ENCODE measurements around the gene ZNF578.

Gene ZNF578

DNA sequence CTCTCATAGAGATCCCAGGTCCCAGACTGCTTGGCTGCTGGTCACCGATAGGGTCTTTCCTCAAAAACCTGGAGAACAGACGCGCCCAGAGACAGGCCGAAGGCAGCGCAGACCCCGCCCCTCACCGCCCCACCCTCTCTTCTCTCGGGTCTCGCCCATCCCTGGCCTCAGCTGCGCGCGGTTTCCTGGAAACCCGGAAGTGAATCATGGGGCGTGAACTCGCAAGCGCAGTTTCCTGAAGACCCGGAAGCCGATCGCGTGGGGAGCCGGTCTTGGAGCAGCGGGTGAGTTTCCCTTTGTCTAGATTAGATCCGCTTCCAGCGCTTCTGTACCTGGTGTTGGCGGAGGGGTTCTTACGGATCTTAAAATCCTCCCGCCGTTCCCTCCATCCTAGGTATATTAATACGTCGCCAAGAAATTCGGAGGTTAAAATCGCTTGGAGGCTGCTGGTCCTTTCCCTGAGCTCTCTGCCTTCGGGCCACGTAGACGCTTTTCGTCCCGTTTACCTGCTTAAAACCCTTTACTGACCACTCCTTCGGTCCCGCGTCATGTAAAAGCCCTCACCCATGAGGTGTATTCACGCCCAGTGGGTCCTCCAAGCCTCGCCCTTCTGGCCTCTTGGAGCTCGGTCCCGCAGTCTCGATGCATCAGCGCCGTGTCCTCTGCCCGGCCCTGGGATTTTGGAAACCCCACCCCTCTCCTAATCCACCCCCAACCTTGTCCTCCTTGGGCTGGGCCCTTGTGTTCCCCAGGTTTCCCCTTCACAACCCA is at the start of gene ZNF578:
TSS of gene ZNF578 (plus strand) at position 230 of the 771 bp plus-strand sequence. CDS start 48,293 bp downstream, outside the sequence.
- Mint-ChIP-seq H3K27ac (no peak within 1 kb of the TSS), H3K4me1 (no peaks in the 10 kb centered on the region), H3K4me3 (peak within 1 kb of the TSS in 1 of 3 experiments; percentile 35), H3K9me3 (peaks cover 64% of the 10 kb centered on the region), H3K27me3 (ENCODE audit: low read depth) (no peaks in the 10 kb centered on the region), H3K36me3 (ENCODE audit: low read depth) (peaks cover 18% of the 10 kb centered on the region)
- TF ChIP-seq CTCF (IDR thresholded peaks at IDR 0.05; ENCODE audit: unreplicated experiment in 3 of 3) = no peak

DNA sequence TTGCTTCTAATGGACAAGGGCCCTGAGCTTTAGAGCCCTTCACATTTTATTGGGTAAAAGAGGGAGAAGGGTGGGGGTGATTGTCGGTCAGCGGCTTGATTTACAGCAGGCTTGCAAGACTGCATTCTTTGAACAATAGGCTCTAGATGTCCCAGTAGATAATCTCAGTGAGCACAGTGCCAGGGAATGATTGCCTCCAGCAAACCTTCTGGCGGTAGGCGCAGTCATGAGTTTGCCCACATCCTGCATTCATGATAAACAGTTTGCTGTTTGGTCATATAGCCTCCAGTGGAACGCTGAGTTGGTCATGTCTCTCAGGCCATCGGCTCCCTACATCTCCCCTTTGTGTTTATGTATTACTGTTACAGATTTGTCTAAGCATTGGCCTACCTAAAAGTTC is 43.1 kb upstream of the ZNF578 start:
- H3K27me3 Mint-ChIP-seq (ENCODE audit: low read depth) = no peaks in the 10 kb centered on the region
- H3K4me3 Mint-ChIP-seq = no peak overlapping the region
- no peaks in the 10 kb centered on the region for H3K4me1 Mint-ChIP-seq
- no peak overlapping the region for H3K27ac Mint-ChIP-seq
- peaks cover 29% of the 10 kb centered on the region for H3K36me3 Mint-ChIP-seq (ENCODE audit: low read depth)
- TF ChIP-seq CTCF (IDR thresholded peaks at IDR 0.05; ENCODE audit: unreplicated experiment in 3 of 3) = no peak
- peaks cover 29% of the 10 kb centered on the region for H3K9me3 Mint-ChIP-seq

- Mint-ChIP-seq H3K27ac (no peak overlapping the region), H3K4me3 (no peak overlapping the region), H3K36me3 (ENCODE audit: low read depth) (peaks cover 4% of the 10 kb centered on the region), H3K27me3 (ENCODE audit: low read depth) (no peaks in the 10 kb centered on the region), H3K9me3 (peaks cover 53% of the 10 kb centered on the region), H3K4me1 (no peaks in the 10 kb centered on the region)
- TF ChIP-seq CTCF (IDR thresholded peaks at IDR 0.05; ENCODE audit: unreplicated experiment in 3 of 3) = no peak
Measured at GRCh38 chr19:52415711-52416110, 37.6 kb upstream of the ZNF578 start.

GRCh38 chr19:52428937-52429336 is 24.4 kb upstream of the ZNF578 start, which contains the start of gene ZNF534:
Gene ZNF534, plus strand, starts transcription at chr19:52429148. Its CDS starts 2,327 bp downstream, at chr19:52431475.
- H3K4me1 Mint-ChIP-seq = no peaks in the 10 kb centered on the region
- H3K27me3 Mint-ChIP-seq (ENCODE audit: low read depth) = no peaks in the 10 kb centered on the region
- H3K27ac Mint-ChIP-seq = no peak within 1 kb of the TSS
- H3K4me3 Mint-ChIP-seq = no peak within 1 kb of the TSS
- TF ChIP-seq CTCF (IDR thresholded peaks at IDR 0.05; ENCODE audit: unreplicated experiment in 3 of 3) = no peak
- H3K9me3 Mint-ChIP-seq = peaks cover 49% of the 10 kb centered on the region
- H3K36me3 Mint-ChIP-seq (ENCODE audit: low read depth) = no peaks in the 10 kb centered on the region

GRCh38 chr19:52442179-52442578 is 11.2 kb upstream of the ZNF578 start:
- Mint-ChIP-seq H3K4me3 (no peak overlapping the region), H3K9me3 (peaks cover 50% of the 10 kb centered on the region), H3K27me3 (ENCODE audit: low read depth) (no peaks in the 10 kb centered on the region), H3K27ac (no peak overlapping the region), H3K36me3 (ENCODE audit: low read depth) (no peaks in the 10 kb centered on the region), H3K4me1 (no peaks in the 10 kb centered on the region)
- no peak for TF ChIP-seq CTCF (IDR thresholded peaks at IDR 0.05; ENCODE audit: unreplicated experiment in 3 of 3)

- no peak overlapping the region for H3K27ac Mint-ChIP-seq
- H3K4me3 Mint-ChIP-seq = no peak overlapping the region
- H3K4me1 Mint-ChIP-seq = no peaks in the 10 kb centered on the region
- no peaks in the 10 kb centered on the region for H3K27me3 Mint-ChIP-seq (ENCODE audit: low read depth)
- no peaks in the 10 kb centered on the region for H3K36me3 Mint-ChIP-seq (ENCODE audit: low read depth)
- peaks cover 48% of the 10 kb centered on the region for H3K9me3 Mint-ChIP-seq
- TF ChIP-seq CTCF (IDR thresholded peaks at IDR 0.05; ENCODE audit: unreplicated experiment in 3 of 3) = no peak
Measured at GRCh38 chr19:52444506-52444905, 8.8 kb upstream of the ZNF578 start.

Data from nephron (organoid).